SH-SY5Y (cell line): ENCODE data around the gene TRDN.

Experiments
- GATA2 ChIP-seq: IDR thresholded peaks from 2 replicates; pipeline ENCODE4 v1.6.1; 2011; ENCODE audit warnings: mild to moderate bottlenecking, low read depth, low read length
- GATA3 ChIP-seq: IDR thresholded peaks from 2 replicates; pipeline ENCODE4 v1.6.1; 2011; ENCODE audit warnings: low read depth, mild to moderate bottlenecking, low read length, moderate library complexity

- no peak for TF ChIP-seq GATA3
- no peak for TF ChIP-seq GATA2
Measured at GRCh38 chr6:123640567-123641187, 3.9 kb upstream of the TRDN start.
